ENCODE measurements around the gene DYNLRB1.

DNA sequence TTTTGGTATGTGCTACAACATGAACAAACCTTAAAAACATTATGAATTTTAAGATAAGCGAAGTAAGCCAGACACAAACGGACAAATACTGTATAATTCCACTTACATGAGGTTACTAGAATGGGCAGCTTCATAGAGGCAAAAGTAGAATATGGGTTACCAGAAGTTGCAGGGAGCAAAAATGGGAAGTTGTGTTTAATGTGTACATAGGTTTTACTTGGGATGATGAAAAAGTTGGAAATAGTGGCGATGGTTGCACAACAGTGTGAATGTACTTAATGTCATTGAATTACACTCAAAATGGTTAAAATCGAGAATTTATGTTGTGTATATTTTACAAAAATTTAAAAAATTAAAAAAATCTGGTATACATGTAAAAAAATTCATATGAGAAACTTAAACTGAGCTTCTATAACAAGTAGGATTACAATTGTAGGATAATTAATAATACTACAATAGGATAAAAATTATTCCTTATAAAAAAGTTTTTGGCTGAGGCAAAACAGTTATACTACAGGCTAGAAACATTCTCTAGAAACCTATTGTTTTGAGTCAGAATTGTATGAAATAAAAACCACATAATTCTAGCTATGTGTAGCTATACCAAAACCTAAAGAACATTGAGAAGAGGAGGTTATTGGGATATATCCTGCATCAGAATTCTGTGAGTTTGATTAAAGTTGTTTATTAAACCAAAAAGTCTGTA, 24.8 kb upstream of the DYNLRB1 start:
- TF ChIP-seq GATA2 (IDR thresholded peaks at IDR 0.05; ENCODE audit: insufficient read depth, insufficient read length, low read depth, low read length) (no peak), POLR2AphosphoS5 (IDR thresholded peaks at IDR 0.05; ENCODE audit: insufficient read depth, low read depth, low read length) (no peak), POLR2A (IDR thresholded peaks at IDR 0.05; ENCODE audit: low read depth, low read length) (no peak)
- TF ChIP-seq, protein P1, sequence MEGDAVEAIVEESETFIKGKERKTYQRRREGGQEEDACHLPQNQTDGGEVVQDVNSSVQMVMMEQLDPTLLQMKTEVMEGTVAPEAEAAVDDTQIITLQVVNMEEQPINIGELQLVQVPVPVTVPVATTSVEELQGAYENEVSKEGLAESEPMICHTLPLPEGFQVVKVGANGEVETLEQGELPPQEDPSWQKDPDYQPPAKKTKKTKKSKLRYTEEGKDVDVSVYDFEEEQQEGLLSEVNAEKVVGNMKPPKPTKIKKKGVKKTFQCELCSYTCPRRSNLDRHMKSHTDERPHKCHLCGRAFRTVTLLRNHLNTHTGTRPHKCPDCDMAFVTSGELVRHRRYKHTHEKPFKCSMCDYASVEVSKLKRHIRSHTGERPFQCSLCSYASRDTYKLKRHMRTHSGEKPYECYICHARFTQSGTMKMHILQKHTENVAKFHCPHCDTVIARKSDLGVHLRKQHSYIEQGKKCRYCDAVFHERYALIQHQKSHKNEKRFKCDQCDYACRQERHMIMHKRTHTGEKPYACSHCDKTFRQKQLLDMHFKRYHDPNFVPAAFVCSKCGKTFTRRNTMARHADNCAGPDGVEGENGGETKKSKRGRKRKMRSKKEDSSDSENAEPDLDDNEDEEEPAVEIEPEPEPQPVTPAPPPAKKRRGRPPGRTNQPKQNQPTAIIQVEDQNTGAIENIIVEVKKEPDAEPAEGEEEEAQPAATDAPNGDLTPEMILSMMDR (IDR thresholded peaks at IDR 0.05; ENCODE audit: extremely low read depth in 1 of 2, insufficient read depth in 1 of 2, low read depth in 1 of 2, low read length in 2 of 2), result no peak
